ENCODE results near the gene HOPX. TPM values are rescaled to one million over a fixed set of nuclear protein-coding genes. Genes with fewer than 3 reads are reported as not detected.

The HOPX gene
- total and polyA plus RNA-seq, 2 of the 8 experiments (the other 6 are each of a cell fraction or from before 2014, with no cell fraction given): not detected

GRCh38 chr4:56643596-56643995, 37.5 kb downstream of the HOPX start:
- no peak overlapping the region for H3K9ac ChIP-seq (replicated peaks in 1 of 4; ENCODE audit: extremely low read depth in 1 of 4, low read depth in 3 of 4, low read length in 3 of 4)
- H3K27ac ChIP-seq (ENCODE audit: low read depth, low read length): no peak overlapping the region
- no peak overlapping the region for H3K23ac ChIP-seq (ENCODE audit: insufficient read length)
- H3K79me1 ChIP-seq (ENCODE audit: low read depth, low read length): no peaks in the 10 kb centered on the region
- ChIA-PET POLR2A (ENCODE audit: partially characterized antibody) (interaction anchor here (1.4 kb wide), 1 partner anchor 40 kb away, joined by 3 read pairs; no protein-coding TSS in a partner anchor), CTCF (ENCODE audit: partially characterized antibody) (no interaction called here)
- H3K14ac ChIP-seq (ENCODE audit: insufficient read length): no peak overlapping the region
- H4K5ac ChIP-seq (ENCODE audit: insufficient read length, low read depth, low read length): no peak overlapping the region
- WGBS, 2 experiments (ENCODE audit: extremely low coverage in 1 of 2, insufficient coverage in 1 of 2, insufficient read length in 1 of 2, insufficient replicate concordance in 2 of 2, low coverage in 1 of 2, low lambda C conversion rate in 2 of 2, missing lambda C conversion rate in 1 of 2): 91% methylated on average over 6 of the region's 6 CpGs; no CpG with 5 or more reads in 1 of the 2 experiments
- no peak overlapping the region for H3K56ac ChIP-seq (replicated peaks; ENCODE audit: insufficient read length, low read depth, low read length)
- no peaks in the 10 kb centered on the region for H4K20me1 ChIP-seq (replicated peaks in 1 of 2; ENCODE audit: control insufficient read depth in 1 of 2, insufficient read depth in 2 of 2, low read length in 2 of 2)
- no peaks in the 10 kb centered on the region; a peak in 1 of 7 replicates for H3K27me3 ChIP-seq (replicated peaks in 1 of 4; ENCODE audit: control insufficient read depth in 3 of 4, extremely low read depth in 1 of 4, insufficient read depth in 3 of 4, low read length in 3 of 4)
- no peak overlapping the region for H2AFZ ChIP-seq (ENCODE audit: low read length)
- H2BK5ac ChIP-seq (ENCODE audit: low read depth, low read length): no peak overlapping the region
- no peak overlapping the region for H4K91ac ChIP-seq (replicated peaks; ENCODE audit: insufficient read length, low read length)
- peaks cover 0 to 3% of the 10 kb centered on the region in 2 experiments; a peak in 1 of 4 replicates for H3K9me3 ChIP-seq (ENCODE audit: insufficient read depth in 2 of 2, low read depth in 1 of 2, low read length in 1 of 2)
- no peak for FAIRE-seq
- H2BK120ac ChIP-seq (replicated peaks; ENCODE audit: low read depth, low read length): no peak overlapping the region
- no peaks in the 10 kb centered on the region for H3K36me3 ChIP-seq (ENCODE audit: control insufficient read depth in 2 of 4, insufficient read depth in 4 of 4, low read length in 3 of 4)
- no peak overlapping the region for H4K8ac ChIP-seq (ENCODE audit: extremely low read depth, insufficient read depth, low read length)
- no peaks in the 10 kb centered on the region for H3K23me2 ChIP-seq (ENCODE audit: low read depth, low read length)
- no peak overlapping the region for H2AK5ac ChIP-seq (ENCODE audit: low read depth, low read length)
- H3K79me2 ChIP-seq (ENCODE audit: control insufficient read depth in 1 of 2, insufficient read depth in 2 of 2, low read length in 2 of 2): no peaks in the 10 kb centered on the region
- no peak overlapping the region for H3K4me3 ChIP-seq (ENCODE audit: extremely low read depth in 1 of 4, insufficient read depth in 2 of 4, low read depth in 3 of 4, low read length in 4 of 4)
- TF ChIP-seq POU5F1 (IDR thresholded peaks at IDR 0.05; ENCODE audit: low read depth, low read length): no peak
- no peak for TF ChIP-seq CHD2 (IDR thresholded peaks at IDR 0.05; ENCODE audit: low read length)
- no peak for TF ChIP-seq SRF (IDR thresholded peaks at IDR 0.05; ENCODE audit: low read depth, low read length)
- TF ChIP-seq ATF2 (IDR thresholded peaks at IDR 0.05; ENCODE audit: low read length): no peak
- TF ChIP-seq TEAD4 (IDR thresholded peaks at IDR 0.05; ENCODE audit: low read depth, low read length): no peak
- TF ChIP-seq POLR2AphosphoS5 (IDR thresholded peaks at IDR 0.05; ENCODE audit: low read depth, low read length): no peak
- no peak for TF ChIP-seq CREB1 (IDR thresholded peaks at IDR 0.05)
- TF ChIP-seq CTBP2 (IDR thresholded peaks at IDR 0.05; ENCODE audit: borderline replicate concordance, insufficient read depth, insufficient read length, low read length): no peak
- no peak for TF ChIP-seq RXRA (IDR thresholded peaks at IDR 0.05; ENCODE audit: insufficient read depth, low read depth, low read length)
- TF ChIP-seq EGR1 (IDR thresholded peaks at IDR 0.05; ENCODE audit: borderline replicate concordance, low read depth, low read length): no peak
- no peak overlapping the region for H2BK15ac ChIP-seq (ENCODE audit: low read length)
- no peak overlapping the region for H3K4me2 ChIP-seq (ENCODE audit: insufficient read depth in 1 of 2, low read depth in 2 of 2, low read length in 2 of 2)
- H3K18ac ChIP-seq (ENCODE audit: extremely low read depth, low read length): no peak overlapping the region
- no peaks in the 10 kb centered on the region for H3K4me1 ChIP-seq (replicated peaks in 1 of 4; ENCODE audit: control insufficient read depth in 3 of 4, insufficient read depth in 4 of 4, low read length in 3 of 4)
- H3K4ac ChIP-seq (replicated peaks; ENCODE audit: insufficient read length, low read depth, low read length): no peak overlapping the region
- no peak overlapping the region for H2BK20ac ChIP-seq (ENCODE audit: low read length)
- DNase-seq (ENCODE audit: low read depth in 1 of 2, low spot score in 2 of 2): no peak
- no peak overlapping the region for H2BK12ac ChIP-seq (ENCODE audit: low read depth, low read length)

Data from H1 (cell line).